ENCODE results near the gene SH3BGRL2. TPM values are rescaled to one million over a fixed set of nuclear protein-coding genes. Genes with fewer than 3 reads are reported as not detected.

SH3BGRL2 gene
- total RNA-seq, 1 experiment from 2014 or later, result 11.8 TPM

DNA sequence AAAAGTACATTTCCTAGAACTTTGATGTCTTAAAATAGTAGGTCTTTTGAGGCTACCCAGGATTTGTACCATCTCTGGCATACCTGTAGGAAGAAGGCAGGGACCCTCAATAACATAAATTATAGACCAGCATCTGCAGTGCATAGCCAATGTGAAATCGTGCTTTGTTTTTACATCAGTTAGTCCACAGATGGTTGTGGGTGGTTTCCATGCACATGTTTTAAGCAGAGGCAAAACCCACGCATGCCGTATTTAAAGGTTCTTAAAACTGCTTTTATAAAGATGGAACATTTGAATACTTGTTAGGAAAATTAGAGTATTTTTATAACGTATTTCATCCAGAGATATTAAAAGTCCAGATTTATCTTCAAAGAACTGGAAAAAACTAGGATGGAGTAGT, 66.3 kb downstream of the SH3BGRL2 start:
- Histone ChIP-seq H3K18ac (ENCODE audit: insufficient read length, low read depth, low read length) (no peak overlapping the region), H3T11ph (ENCODE audit: low read length) (no peak overlapping the region), H3K4me1 (ENCODE audit: insufficient read depth, low read length) (no peaks in the 10 kb centered on the region), H3K56ac (ENCODE audit: insufficient read length, low read depth, low read length) (no peak overlapping the region), H3K9me3 (ENCODE audit: control insufficient read depth, low read depth, low read length) (no peaks in the 10 kb centered on the region), H3K23me2 (ENCODE audit: insufficient read length, low read depth, low read length, poor library complexity, severe bottlenecking) (no peaks in the 10 kb centered on the region), H4K8ac (replicated peaks; ENCODE audit: insufficient read length, low read depth, low read length) (no peak overlapping the region), H3K79me2 (ENCODE audit: insufficient read depth, low read length) (no peaks in the 10 kb centered on the region), H3K79me1 (ENCODE audit: insufficient read depth, low read depth, low read length, poor library complexity, severe bottlenecking) (no peaks in the 10 kb centered on the region), H3K9ac (ENCODE audit: extremely low read depth, insufficient read length, low read length) (no peak overlapping the region), H3K27ac (ENCODE audit: insufficient read length, low read depth, low read length) (no peak overlapping the region), H2AK5ac (ENCODE audit: insufficient read length, low read length) (no peak overlapping the region), H2BK12ac (ENCODE audit: insufficient read length, low read depth, low read length) (no peak overlapping the region), H4K5ac (ENCODE audit: insufficient read length, low read depth, low read length) (no peak overlapping the region), H4K20me1 (ENCODE audit: control insufficient read depth, insufficient read depth, insufficient read length) (no peaks in the 10 kb centered on the region), H3K14ac (ENCODE audit: insufficient read depth, low read length) (no peak overlapping the region), H2AFZ (ENCODE audit: low read length) (no peak overlapping the region), H4K91ac (ENCODE audit: insufficient read length, low read depth, low read length) (no peak overlapping the region), H2BK120ac (ENCODE audit: low read depth, low read length, poor library complexity, severe bottlenecking) (no peak overlapping the region), H3K23ac (ENCODE audit: insufficient read length, low read depth, low read length) (no peak overlapping the region), H3K4ac (ENCODE audit: low read depth, low read length) (no peak overlapping the region), H2BK15ac (ENCODE audit: low read depth, low read length) (no peak overlapping the region), H2BK5ac (ENCODE audit: insufficient read length, low read length) (no peak overlapping the region), H2BK20ac (ENCODE audit: low read depth, low read length, poor library complexity, severe bottlenecking) (no peak overlapping the region), H3K4me2 (ENCODE audit: insufficient read depth, insufficient read length, low read length) (no peak overlapping the region), H3K27me3 (ENCODE audit: insufficient read depth, low read length) (no peaks in the 10 kb centered on the region)
- H3K27me3 Mint-ChIP-seq (ENCODE audit: low read depth), result no peaks in the 10 kb centered on the region
- TF ChIP-seq, protein P1, sequence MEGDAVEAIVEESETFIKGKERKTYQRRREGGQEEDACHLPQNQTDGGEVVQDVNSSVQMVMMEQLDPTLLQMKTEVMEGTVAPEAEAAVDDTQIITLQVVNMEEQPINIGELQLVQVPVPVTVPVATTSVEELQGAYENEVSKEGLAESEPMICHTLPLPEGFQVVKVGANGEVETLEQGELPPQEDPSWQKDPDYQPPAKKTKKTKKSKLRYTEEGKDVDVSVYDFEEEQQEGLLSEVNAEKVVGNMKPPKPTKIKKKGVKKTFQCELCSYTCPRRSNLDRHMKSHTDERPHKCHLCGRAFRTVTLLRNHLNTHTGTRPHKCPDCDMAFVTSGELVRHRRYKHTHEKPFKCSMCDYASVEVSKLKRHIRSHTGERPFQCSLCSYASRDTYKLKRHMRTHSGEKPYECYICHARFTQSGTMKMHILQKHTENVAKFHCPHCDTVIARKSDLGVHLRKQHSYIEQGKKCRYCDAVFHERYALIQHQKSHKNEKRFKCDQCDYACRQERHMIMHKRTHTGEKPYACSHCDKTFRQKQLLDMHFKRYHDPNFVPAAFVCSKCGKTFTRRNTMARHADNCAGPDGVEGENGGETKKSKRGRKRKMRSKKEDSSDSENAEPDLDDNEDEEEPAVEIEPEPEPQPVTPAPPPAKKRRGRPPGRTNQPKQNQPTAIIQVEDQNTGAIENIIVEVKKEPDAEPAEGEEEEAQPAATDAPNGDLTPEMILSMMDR (conservative IDR thresholded peaks at IDR 0.05), result no peak
- peaks cover 11 to 25% of the 10 kb centered on the region in 2 experiments for H3K4me1 Mint-ChIP-seq
- H3K9me3 Mint-ChIP-seq, result no peaks in the 10 kb centered on the region
- WGBS (ENCODE audit: extremely low coverage, insufficient read length, low lambda C conversion rate), result no CpG with 5 or more reads among the region's 4 CpGs
- H3K27ac Mint-ChIP-seq, result no peak overlapping the region
- no peaks in the 10 kb centered on the region for H3K36me3 Mint-ChIP-seq (ENCODE audit: insufficient read depth in 1 of 3, low read depth in 3 of 3)
- no peak overlapping the region for H3K4me3 Mint-ChIP-seq
- DNase-seq, result no peak

Data from H9 (cell line).